ENCODE results near the gene KRI1.

KRI1 gene

DNA sequence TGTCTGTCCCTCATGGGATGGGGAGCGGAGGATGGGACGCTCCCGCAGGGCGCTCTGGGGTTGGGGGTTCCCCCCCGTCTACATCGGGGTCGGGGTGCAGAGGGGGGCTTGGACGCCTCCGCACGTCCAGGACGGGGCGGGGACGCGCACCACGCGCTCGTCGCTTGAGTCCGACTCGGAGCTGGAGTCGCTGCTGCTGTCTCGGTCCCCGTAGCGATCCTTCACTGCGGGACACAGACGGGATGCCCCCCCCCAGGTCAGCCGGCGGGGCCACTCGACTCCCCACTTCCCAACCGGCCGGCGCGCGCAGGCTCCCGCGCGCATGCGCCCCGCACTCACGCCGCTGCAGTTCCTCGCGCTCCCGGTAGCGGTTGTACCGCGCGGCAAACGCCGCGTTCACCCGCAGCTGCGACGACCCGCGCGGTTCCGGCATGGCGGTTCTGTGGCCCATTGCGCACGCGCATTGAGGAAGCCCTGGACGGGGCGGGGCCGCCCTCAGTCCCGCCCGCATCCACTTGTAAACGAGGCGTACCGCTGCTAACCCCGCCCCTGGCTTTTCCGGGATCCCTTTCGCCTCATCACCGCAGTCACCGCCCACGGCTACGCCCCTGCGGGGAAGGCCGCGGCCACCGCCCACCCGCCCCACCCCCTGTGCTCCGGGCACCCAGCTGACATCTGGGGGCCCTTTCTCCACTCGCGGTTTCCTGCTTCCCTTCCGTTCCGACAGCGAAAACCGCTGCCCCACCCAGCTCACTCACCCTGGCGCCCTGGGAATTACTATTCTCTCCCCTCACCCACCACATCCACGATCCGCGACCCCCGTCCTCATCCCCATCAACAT is at the start of gene KRI1:
TSS of gene KRI1 (minus strand) at position 444 of the 841 bp plus-strand sequence. CDS start at position 433, 11 bp downstream.
- DNase-seq, result peak; percentile 99

GRCh38 chr19:10612499-10613119 is 46.8 kb upstream of the KRI1 start:
- DNase-seq, result no peak

DNA sequence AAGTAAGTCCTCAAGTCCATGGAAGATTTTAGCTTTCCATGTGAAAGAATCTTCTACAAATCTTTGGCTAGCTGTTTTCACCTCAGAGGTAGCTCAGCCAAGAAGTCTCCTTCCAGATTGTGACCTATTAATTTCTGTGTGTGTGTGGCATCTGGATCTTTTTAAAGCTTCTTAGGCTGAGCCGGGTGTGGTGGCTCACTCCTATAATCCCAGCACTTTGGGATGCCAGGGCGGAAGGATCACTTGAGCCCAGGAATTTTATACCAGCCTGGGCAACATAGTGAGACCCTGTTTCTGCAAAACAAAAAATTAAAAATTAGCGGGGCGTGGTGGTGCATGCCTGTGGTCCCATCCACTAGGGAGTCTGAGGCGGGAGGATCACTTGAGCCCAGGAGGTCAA is 46.1 kb upstream of the KRI1 start:
- no peak for DNase-seq

- DNase-seq, result peak; percentile 9
These were observed 38.7 kb upstream of the KRI1 start for GRCh38 chr19:10604460-10604980.

GRCh38 chr19:10603873-10604459 is 38.2 kb upstream of the KRI1 start:
- DNase-seq, result peak; percentile 39

DNA sequence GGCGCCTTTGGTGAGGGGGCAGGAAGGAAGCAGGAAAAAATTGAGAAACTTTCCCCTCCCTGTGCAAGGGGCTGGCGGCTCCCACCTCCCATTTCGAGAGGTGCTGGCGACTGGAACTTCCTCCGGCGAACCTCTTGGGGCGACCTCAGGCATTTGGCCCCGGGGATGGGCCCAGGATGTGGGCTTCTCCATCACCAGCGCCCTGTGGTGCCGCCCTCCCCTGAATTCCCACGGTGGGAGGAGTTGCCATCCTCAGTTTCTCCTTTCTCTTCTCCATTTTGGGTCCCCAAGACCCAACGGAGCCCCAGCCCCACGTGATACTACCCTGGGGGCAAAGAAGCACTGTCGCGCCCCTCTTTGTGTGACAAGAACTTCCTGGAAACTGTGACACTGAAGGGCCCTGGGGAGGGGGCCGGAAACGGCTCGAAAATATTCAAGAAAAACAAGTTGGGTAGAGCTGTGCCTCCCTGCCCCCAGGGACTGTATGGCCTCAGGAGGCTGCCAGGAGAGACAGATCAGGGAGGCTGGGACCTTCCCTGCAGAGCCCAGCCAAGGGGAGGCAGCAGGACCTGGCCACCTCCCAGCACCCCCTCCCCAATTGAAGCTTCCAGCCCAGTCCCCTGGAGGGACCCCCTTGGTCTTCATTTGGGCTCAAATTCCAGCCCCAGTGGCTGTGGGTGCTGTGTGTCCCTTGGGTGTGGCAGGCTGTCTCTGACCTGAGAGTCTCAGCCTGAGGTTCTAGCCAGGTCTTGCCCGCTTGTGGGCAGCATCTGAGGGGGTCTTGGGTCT is 37.5 kb upstream of the KRI1 start:
- peak; percentile 81 for DNase-seq

DNA sequence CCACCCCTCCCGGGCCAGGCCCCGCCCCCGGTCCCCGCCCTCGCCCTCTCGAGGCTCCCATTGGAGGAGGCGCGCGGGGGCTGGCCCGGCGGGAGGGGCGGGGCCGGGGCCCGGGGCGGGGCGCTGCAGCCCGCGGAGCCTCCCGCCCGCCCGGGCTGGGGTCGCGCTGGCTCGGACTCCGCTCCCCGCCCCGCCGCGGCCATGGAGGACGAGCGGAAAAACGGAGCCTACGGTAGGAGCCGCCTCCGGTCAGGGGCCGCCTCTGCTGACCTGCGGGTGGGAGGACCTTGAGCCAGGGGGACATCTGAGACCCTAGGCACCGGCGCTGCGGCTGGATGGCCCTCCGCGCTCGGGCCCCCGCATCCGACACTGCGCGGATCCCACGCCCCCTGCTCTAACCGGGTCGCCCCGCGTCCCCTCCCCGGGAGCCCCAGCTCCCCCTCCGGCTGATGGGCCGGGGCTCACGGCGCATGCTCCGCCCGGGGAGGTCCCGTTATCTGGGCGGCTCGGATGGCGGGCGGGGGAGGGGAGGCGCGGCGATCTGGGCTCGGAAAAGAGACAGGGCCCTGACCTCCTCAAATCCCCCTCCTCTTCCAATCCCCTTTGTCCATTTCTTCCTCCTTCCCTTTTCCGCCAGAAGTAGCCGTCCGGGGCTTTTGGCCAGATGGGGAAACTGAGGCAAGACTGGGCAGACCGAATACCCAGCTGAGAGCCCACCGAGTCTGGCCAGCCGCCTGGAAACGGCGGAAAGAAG is 36.7 kb upstream of the KRI1 start:
- DNase-seq, result peak; percentile 91

DNA sequence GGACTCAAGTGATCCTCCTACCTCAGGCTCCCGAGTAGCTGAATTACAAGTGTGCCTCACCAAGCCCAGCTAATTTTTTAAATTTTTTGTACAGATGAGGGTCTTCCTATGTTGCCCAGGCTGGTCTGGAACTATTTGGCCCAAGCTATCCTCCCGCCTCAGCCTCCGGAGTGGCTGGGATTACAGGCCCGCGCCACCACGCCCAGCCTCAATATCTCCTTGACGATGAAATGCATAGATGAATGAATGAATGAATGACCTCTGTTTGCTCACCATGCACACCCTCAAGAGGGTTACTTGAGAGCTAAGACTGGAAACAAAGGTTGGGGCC is 36.2 kb upstream of the KRI1 start:
- DNase-seq, result no peak

- DNase-seq, result no peak
These were observed 34.3 kb upstream of the KRI1 start for GRCh38 chr19:10600149-10600548.

DNA sequence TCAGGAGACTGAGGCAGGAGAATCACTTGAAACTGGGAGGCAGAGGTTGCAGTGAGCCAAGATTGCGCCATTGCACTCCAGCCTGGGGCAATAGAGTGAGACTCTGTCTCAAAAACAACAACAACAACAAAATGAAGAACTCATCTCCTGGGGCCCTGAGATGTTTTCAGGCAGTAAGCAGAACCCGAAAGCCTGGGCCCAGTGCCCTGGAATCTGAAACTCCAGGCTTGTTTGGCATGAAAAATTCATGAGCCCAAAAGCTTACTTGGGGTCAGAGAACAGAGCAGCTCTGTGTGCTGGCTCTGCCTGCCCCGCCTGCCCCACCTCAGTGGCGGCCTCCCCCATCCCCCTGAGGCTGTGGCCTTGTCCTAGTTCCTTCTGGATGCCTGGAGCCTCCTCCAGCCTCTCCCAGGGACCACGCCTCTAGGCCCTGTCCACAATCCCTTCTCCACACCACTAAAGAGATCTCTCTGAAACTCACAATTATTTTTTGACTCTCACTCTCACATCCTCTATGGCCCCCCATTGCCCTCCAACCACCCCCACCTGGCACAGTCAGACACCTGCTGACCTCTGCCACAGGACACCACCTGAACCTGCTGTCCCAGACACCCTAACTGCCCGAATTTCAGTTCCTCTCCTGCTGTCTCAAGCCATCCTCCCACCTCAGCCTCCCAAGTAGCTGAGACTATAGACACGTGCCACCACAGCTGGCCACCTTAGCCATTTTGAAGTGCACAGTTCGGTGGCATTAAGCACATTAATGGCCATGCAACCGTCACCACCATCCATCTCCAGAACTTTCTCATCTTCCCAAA is 28.2 kb upstream of the KRI1 start:
- DNase-seq, result no peak

GRCh38 chr19:10593148-10593547 is 27.3 kb upstream of the KRI1 start:
- no peak for DNase-seq

GRCh38 chr19:10587839-10588150 is 22.0 kb upstream of the KRI1 start:
- DNase-seq, result no peak

DNA sequence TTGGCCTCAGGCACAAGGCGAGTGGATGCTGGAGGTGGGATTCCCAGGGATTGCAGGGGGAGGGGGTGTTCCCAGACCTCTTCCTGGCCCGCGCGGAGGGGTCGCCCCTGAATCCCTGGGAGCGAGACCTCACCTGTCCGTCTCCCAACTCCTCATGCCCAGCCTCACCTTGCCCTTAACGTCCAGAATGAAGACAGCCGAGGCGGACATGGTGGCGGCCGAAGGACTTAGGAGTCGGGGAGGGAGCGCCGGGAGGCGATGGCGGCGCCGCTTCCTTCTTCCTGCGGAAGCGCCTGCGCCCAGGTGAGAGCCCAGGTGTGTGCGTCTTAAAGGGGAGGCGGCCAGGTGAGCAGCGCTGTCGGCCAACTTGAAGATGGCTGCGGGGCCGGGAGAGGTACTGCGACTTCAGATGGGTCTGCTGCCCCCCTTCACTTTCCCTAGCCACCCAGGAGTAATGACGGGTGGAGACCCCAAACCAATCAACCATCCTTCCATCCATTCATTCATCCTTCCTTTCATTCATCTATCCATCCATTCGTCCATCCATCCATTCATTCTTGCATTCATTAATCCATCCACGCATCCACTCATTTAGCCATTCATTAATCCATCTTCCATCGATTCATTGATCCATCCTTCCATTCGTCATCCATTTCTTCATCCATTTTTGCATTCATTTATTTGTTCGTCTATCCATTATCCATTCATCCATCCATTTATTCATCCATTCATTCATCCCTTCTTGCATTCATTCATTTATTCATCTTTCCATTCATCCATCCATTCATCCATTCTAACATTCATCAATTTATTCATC is 21.4 kb upstream of the KRI1 start, which contains the start of gene AP1M2:
TSS of gene AP1M2 (minus strand) at position 291 of the 817 bp plus-strand sequence. CDS start at position 210, 81 bp downstream.
- no peak for DNase-seq

DNA sequence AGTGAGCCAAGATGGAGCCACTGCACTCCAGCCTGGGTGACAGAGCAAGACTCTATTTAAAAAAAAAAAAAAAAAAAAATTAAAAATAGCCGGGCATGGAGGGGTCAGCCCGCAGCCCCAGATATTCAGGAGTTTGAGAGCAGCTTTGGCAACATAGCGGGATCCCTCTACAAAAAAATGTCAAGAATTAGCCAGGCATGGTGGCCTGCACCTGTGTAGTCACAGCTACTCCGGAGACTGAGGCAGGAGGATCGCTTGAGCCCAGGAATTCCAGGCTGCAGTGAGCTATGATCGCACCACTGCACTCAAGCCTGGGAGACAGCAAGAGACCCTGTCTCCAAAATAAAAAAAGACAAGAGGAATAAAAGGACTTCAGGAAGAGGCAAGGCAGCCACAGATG is 20.6 kb upstream of the KRI1 start:
- no peak for DNase-seq

- no peak for DNase-seq
These were observed 17.4 kb upstream of the KRI1 start for GRCh38 chr19:10583036-10583776.

DNA sequence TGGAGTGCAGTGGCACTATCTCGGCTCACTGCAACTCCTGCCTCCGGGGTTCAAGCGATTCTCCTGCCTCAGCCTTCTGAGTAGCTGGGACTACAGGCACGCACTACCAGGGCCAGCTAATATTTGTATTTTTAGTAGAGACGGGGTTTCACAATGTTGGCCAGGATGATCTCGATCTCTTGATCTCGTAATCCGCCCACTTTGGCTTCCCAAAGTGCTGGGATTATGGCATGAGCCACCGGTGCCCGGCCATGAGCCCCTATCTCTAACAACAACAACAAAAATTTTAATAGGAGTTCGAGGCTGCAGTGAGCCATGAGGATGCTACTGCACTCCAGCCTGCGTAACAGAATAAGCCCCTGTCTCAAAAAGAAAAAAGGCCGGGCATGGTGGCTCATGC is 16.3 kb upstream of the KRI1 start:
- DNase-seq, result no peak

DNA sequence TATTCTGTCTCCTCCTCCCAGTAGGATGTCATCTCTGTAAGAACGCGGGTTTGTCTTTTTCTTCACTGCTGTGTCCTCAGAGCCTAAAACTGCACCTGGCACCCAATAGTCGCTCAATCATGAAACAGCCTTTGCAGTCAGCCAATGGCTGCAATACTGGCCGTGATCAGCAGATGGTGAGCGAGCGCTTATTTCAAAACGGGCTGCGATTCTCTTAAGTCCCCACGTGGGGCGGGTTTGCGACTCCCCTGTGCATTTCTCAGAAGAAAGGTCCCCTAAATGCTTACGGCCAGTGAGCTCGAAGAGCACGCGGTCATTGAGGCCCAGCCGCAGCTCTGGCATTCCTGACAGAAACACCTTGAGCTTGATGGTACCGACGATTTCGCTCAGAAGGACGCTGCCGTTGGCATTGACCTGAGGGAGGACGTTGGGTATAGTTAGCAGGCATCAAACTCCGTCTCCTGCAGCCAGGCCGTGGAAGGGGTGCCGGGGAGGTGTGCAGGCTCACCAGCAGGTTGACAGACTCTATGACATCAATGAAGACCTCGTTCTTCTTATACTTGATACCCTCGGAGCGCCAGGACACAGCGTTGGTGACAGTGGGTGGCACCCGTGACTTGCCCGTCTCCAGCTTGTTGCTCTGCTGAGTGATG is 15.3 kb upstream of the KRI1 start:
- DNase-seq, result peak; percentile 95

- DNase-seq, result no peak
These were observed 12.1 kb upstream of the KRI1 start for GRCh38 chr19:10577951-10578350.

GRCh38 chr19:10575011-10575716 is 9.4 kb upstream of the KRI1 start:
- DNase-seq, result no peak
